ENCODE results near the gene MAS1. TPM values are rescaled to one million over a fixed set of nuclear protein-coding genes. Genes with fewer than 3 reads are reported as not detected.

The MAS1 gene
- total and polyA plus RNA-seq, 3 experiments from 2014 or later = not detected

DNA sequence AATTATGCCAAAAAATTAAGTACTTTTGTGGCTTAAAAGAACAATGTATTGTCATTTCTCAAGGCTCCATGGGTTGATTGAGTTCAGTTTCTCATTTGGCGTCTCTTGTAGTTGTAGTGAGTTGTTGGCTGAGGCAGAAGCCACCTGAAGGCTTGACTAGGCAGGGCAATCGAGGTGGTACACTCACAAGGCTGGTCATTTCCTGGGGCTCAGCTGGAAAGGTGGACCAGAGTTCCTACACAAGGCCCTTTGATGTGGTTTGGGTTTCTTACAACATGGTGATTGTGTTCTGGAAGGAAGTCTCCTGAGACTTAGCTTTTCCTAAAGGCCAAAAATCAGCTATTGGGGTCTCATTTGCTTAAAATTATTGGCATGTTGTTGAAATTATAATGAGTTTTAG lies 22.6 kb downstream of the MAS1 start:
- Histone ChIP-seq H3K4me3 (ENCODE audit: low read length) (no peak overlapping the region), H3K4me1 (ENCODE audit: insufficient read depth, low read length) (no peaks in the 10 kb centered on the region), H3K27me3 (ENCODE audit: insufficient read depth, low read length, poor library complexity, severe bottlenecking) (no peaks in the 10 kb centered on the region), H3K36me3 (ENCODE audit: insufficient read depth, low read length) (no peaks in the 10 kb centered on the region), H3K27ac (ENCODE audit: low read depth, low read length) (no peak overlapping the region), H3K9me3 (ENCODE audit: low read length) (no peaks in the 10 kb centered on the region)
- CTCF ChIA-PET = no interaction called here
- no peaks in the 10 kb centered on the region for H3K9me3 Mint-ChIP-seq
- POLR2A ChIA-PET = no interaction called here
- no peak overlapping the region for H3K27ac Mint-ChIP-seq
- DNase-seq = no peak
- H3K4me1 Mint-ChIP-seq = no peaks in the 10 kb centered on the region
- H3K27me3 Mint-ChIP-seq = peaks cover 12 to 54% of the 10 kb centered on the region in 2 donors
- H3K36me3 Mint-ChIP-seq = peaks cover 0 to 9% (median 3%) of the 10 kb centered on the region in 3 donors
- H3K4me3 Mint-ChIP-seq = no peak overlapping the region

- Histone ChIP-seq H3K27me3 (ENCODE audit: insufficient read depth, low read length, poor library complexity, severe bottlenecking) (no peaks in the 10 kb centered on the region), H3K27ac (ENCODE audit: low read depth, low read length) (no peak overlapping the region), H3K4me3 (ENCODE audit: low read length) (no peak overlapping the region), H3K4me1 (ENCODE audit: insufficient read depth, low read length) (no peaks in the 10 kb centered on the region), H3K36me3 (ENCODE audit: insufficient read depth, low read length) (no peaks in the 10 kb centered on the region), H3K9me3 (ENCODE audit: low read length) (no peaks in the 10 kb centered on the region)
- ChIA-PET POLR2A (no interaction called here), CTCF (no interaction called here)
- peaks cover 0 to 9% (median 3%) of the 10 kb centered on the region in 3 donors for H3K36me3 Mint-ChIP-seq
- H3K27me3 Mint-ChIP-seq = peaks cover 12 to 52% of the 10 kb centered on the region in 2 donors
- H3K4me1 Mint-ChIP-seq = no peaks in the 10 kb centered on the region
- peak overlapping the region in 1 of 8 donors; percentile 9 for H3K27ac Mint-ChIP-seq
- no peak for DNase-seq
- H3K4me3 Mint-ChIP-seq = no peak overlapping the region
- no peaks in the 10 kb centered on the region for H3K9me3 Mint-ChIP-seq
These were observed 23.2 kb downstream of the MAS1 start for GRCh38 chr6:159913862-159914564.

GRCh38 chr6:159914565-159914923 lies 23.8 kb downstream of the MAS1 start:
- no peak overlapping the region for H3K4me3 Mint-ChIP-seq
- H3K4me1 ChIP-seq (ENCODE audit: insufficient read depth, low read length) = no peaks in the 10 kb centered on the region
- ChIA-PET CTCF (no interaction called here), POLR2A (no interaction called here)
- H3K27me3 Mint-ChIP-seq = peaks cover 12 to 50% of the 10 kb centered on the region in 2 donors
- no peaks in the 10 kb centered on the region for H3K9me3 Mint-ChIP-seq
- no peak overlapping the region for H3K27ac ChIP-seq (ENCODE audit: low read depth, low read length)
- peaks cover 0 to 9% (median 3%) of the 10 kb centered on the region in 3 donors for H3K36me3 Mint-ChIP-seq
- H3K4me3 ChIP-seq (ENCODE audit: low read length) = no peak overlapping the region
- no peak overlapping the region for H3K27ac Mint-ChIP-seq
- no peaks in the 10 kb centered on the region for H3K4me1 Mint-ChIP-seq
- no peaks in the 10 kb centered on the region for H3K9me3 ChIP-seq (ENCODE audit: low read length)
- no peaks in the 10 kb centered on the region for H3K36me3 ChIP-seq (ENCODE audit: insufficient read depth, low read length)
- H3K27me3 ChIP-seq (ENCODE audit: insufficient read depth, low read length, poor library complexity, severe bottlenecking) = no peaks in the 10 kb centered on the region
- no peak for DNase-seq

DNA sequence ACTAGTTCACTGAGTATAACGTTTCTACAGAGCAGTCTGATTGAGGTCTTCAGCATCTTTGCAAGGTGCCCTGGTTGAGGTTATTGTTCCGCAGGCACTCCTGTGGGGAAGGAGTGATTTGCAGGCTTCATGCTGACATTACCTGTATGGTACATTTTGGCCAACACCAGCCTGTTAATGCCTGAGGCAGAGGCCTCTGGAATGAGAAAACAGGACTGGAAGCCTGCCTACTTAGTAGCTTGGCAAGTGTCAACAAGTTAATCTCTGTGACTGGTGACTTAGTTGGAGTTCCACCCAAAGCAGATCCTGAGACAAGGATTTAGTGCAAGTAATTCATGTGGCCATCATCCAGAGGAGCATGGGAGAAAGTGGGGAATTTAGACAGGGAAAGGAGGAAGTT lies 24.6 kb downstream of the MAS1 start:
- Mint-ChIP-seq H3K4me1 (no peaks in the 10 kb centered on the region), H3K27me3 (peaks cover 12 to 45% of the 10 kb centered on the region in 2 donors), H3K27ac (peak overlapping the region in 1 of 8 donors; percentile 21), H3K36me3 (peaks cover 0 to 9% (median 3%) of the 10 kb centered on the region in 3 donors), H3K4me3 (no peak overlapping the region), H3K9me3 (no peaks in the 10 kb centered on the region)
- Histone ChIP-seq H3K4me1 (ENCODE audit: insufficient read depth, low read length) (no peaks in the 10 kb centered on the region), H3K27ac (ENCODE audit: low read depth, low read length) (no peak overlapping the region), H3K36me3 (ENCODE audit: insufficient read depth, low read length) (no peaks in the 10 kb centered on the region), H3K4me3 (ENCODE audit: low read length) (no peak overlapping the region), H3K9me3 (ENCODE audit: low read length) (no peaks in the 10 kb centered on the region), H3K27me3 (ENCODE audit: insufficient read depth, low read length, poor library complexity, severe bottlenecking) (no peaks in the 10 kb centered on the region)
- DNase-seq = no peak
- ChIA-PET POLR2A (no interaction called here), CTCF (no interaction called here)

DNA sequence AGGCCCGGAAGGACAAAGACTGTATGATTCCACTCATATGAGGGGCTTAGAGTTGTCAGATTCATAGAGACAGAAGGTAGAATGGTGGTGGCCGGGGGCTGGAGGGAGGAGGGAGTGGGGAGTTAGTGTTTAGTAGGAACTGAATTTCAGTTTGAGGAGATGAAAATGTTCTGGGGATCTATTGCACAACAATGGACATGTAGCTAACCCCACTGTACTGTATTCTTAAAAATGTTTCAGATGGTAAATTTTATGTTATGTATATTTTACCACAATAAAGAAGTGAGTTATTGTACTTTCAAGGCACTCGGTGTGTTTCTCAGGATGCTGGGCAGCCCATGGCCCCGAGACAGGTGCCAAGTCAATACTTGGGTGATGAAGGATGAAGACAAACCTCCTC lies 25.4 kb downstream of the MAS1 start:
- no peaks in the 10 kb centered on the region for H3K4me1 ChIP-seq (ENCODE audit: insufficient read depth, low read length)
- H3K4me1 Mint-ChIP-seq = no peaks in the 10 kb centered on the region
- H3K27ac Mint-ChIP-seq = no peak overlapping the region
- H3K9me3 Mint-ChIP-seq = peaks cover 0 to 2% (median 0%) of the 10 kb centered on the region in 5 donors
- H3K27me3 Mint-ChIP-seq = peaks cover 7 to 40% of the 10 kb centered on the region in 2 donors
- CTCF ChIA-PET = no interaction called here
- peaks cover 0 to 12% (median 3%) of the 10 kb centered on the region in 3 donors for H3K36me3 Mint-ChIP-seq
- H3K4me3 ChIP-seq (ENCODE audit: low read length) = no peak overlapping the region
- H3K27ac ChIP-seq (ENCODE audit: low read depth, low read length) = no peak overlapping the region
- POLR2A ChIA-PET = no interaction called here
- H3K27me3 ChIP-seq (ENCODE audit: insufficient read depth, low read length, poor library complexity, severe bottlenecking) = no peaks in the 10 kb centered on the region
- no peaks in the 10 kb centered on the region for H3K36me3 ChIP-seq (ENCODE audit: insufficient read depth, low read length)
- no peaks in the 10 kb centered on the region for H3K9me3 ChIP-seq (ENCODE audit: low read length)
- DNase-seq = no peak
- H3K4me3 Mint-ChIP-seq = no peak overlapping the region

GRCh38 chr6:159916752-159917151 lies 26.0 kb downstream of the MAS1 start:
- H3K27me3 Mint-ChIP-seq = peaks cover 7 to 40% of the 10 kb centered on the region in 2 donors
- POLR2A ChIA-PET = no interaction called here
- H3K36me3 Mint-ChIP-seq = peaks cover 0 to 17% (median 0%) of the 10 kb centered on the region in 3 donors

GRCh38 chr6:159919011-159919511 lies 28.3 kb downstream of the MAS1 start:
- no peak for DNase-seq
- no peaks in the 10 kb centered on the region for H3K4me1 Mint-ChIP-seq
- Histone ChIP-seq H3K36me3 (ENCODE audit: insufficient read depth, low read length) (no peaks in the 10 kb centered on the region), H3K4me1 (ENCODE audit: insufficient read depth, low read length) (no peaks in the 10 kb centered on the region), H3K9me3 (ENCODE audit: low read length) (no peaks in the 10 kb centered on the region), H3K27me3 (ENCODE audit: insufficient read depth, low read length, poor library complexity, severe bottlenecking) (no peaks in the 10 kb centered on the region), H3K4me3 (ENCODE audit: low read length) (no peak overlapping the region), H3K27ac (ENCODE audit: low read depth, low read length) (no peak overlapping the region)
- H3K27me3 Mint-ChIP-seq = peaks cover 0 to 30% of the 10 kb centered on the region in 2 donors
- peaks cover 0 to 7% (median 3%) of the 10 kb centered on the region in 5 donors for H3K9me3 Mint-ChIP-seq
- no peak overlapping the region for H3K27ac Mint-ChIP-seq
- H3K4me3 Mint-ChIP-seq = no peak overlapping the region
- POLR2A ChIA-PET = no interaction called here
- peaks cover 0 to 11% (median 1%) of the 10 kb centered on the region in 3 donors for H3K36me3 Mint-ChIP-seq
- CTCF ChIA-PET = no interaction called here

More at GRCh38 chr6:159916752-159917151, 26.0 kb downstream of the MAS1 start:
- Histone ChIP-seq H3K4me1 (ENCODE audit: insufficient read depth, low read length) (no peaks in the 10 kb centered on the region), H3K27me3 (ENCODE audit: insufficient read depth, low read length, poor library complexity, severe bottlenecking) (no peaks in the 10 kb centered on the region), H3K27ac (ENCODE audit: low read depth, low read length) (no peak overlapping the region), H3K9me3 (ENCODE audit: low read length) (no peaks in the 10 kb centered on the region), H3K36me3 (ENCODE audit: insufficient read depth, low read length) (no peaks in the 10 kb centered on the region), H3K4me3 (ENCODE audit: low read length) (no peak overlapping the region)
- Mint-ChIP-seq H3K4me3 (no peak overlapping the region), H3K4me1 (no peaks in the 10 kb centered on the region), H3K9me3 (peaks cover 0 to 5% (median 0%) of the 10 kb centered on the region in 5 donors), H3K27ac (no peak overlapping the region)
- no peak for DNase-seq
- CTCF ChIA-PET = no interaction called here

DNA sequence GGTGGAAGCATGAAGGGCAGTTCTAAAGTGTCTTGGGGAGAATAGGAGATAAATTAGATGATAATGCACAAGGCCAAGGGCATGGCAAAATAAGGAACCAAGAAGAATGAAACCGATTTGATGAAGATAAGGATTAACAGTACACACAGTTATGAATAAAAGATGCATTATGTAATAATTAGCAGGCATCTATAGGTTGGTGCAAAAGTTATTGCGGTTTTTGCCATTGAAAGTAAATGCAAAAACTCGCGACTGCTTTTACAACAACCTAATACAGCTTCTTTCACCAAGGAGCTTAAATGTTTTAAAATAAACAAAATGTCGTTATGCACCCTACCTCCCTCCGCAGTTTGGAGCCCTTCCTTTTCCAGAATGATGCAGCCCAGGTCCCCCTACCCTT lies 29.0 kb downstream of the MAS1 start:
- Histone ChIP-seq H3K4me1 (ENCODE audit: insufficient read depth, low read length) (no peaks in the 10 kb centered on the region), H3K9me3 (ENCODE audit: low read length) (no peaks in the 10 kb centered on the region), H3K36me3 (ENCODE audit: insufficient read depth, low read length) (no peaks in the 10 kb centered on the region), H3K27me3 (ENCODE audit: insufficient read depth, low read length, poor library complexity, severe bottlenecking) (no peaks in the 10 kb centered on the region), H3K27ac (ENCODE audit: low read depth, low read length) (no peak overlapping the region), H3K4me3 (ENCODE audit: low read length) (no peak overlapping the region)
- peaks cover 2 to 28% of the 10 kb centered on the region in 2 donors for H3K27me3 Mint-ChIP-seq
- DNase-seq = no peak
- no peak overlapping the region for H3K4me3 Mint-ChIP-seq
- peaks cover 0 to 7% (median 4%) of the 10 kb centered on the region in 5 donors for H3K9me3 Mint-ChIP-seq
- ChIA-PET CTCF (no interaction called here), POLR2A (no interaction called here)
- H3K4me1 Mint-ChIP-seq = no peaks in the 10 kb centered on the region
- H3K27ac Mint-ChIP-seq = no peak overlapping the region
- peaks cover 0 to 8% (median 2%) of the 10 kb centered on the region in 3 donors for H3K36me3 Mint-ChIP-seq
